ENCODE measurements around the gene HS6ST2.

The HS6ST2 gene

GRCh38 chrX:132685276-132685675 lies 273.2 kb downstream of the HS6ST2 start:
- H3K4me3 ChIP-seq (ENCODE audit: control insufficient read depth, low read depth, low read length), result no peak overlapping the region
- no peak for DNase-seq (ENCODE audit: low read depth)
- TF ChIP-seq CTCF (IDR thresholded peaks at IDR 0.05; ENCODE audit: control insufficient read depth, insufficient read depth, low read depth, low read length, missing control alignments), result no peak

- H3K4me3 ChIP-seq (ENCODE audit: control insufficient read depth, low read depth, low read length), result no peak overlapping the region
- DNase-seq (ENCODE audit: low read depth), result no peak
- no peak for TF ChIP-seq CTCF (IDR thresholded peaks at IDR 0.05; ENCODE audit: control insufficient read depth, insufficient read depth, low read depth, low read length, missing control alignments)
Measured at GRCh38 chrX:132677233-132677716, 281.2 kb downstream of the HS6ST2 start.

- no peak for TF ChIP-seq CTCF (IDR thresholded peaks at IDR 0.05; ENCODE audit: control insufficient read depth, insufficient read depth, low read depth, low read length, missing control alignments)
- no peak overlapping the region for H3K4me3 ChIP-seq (ENCODE audit: control insufficient read depth, low read depth, low read length)
- no peak for DNase-seq (ENCODE audit: low read depth)
Measured at GRCh38 chrX:132676561-132677186, 281.8 kb downstream of the HS6ST2 start.

- no peak for DNase-seq (ENCODE audit: low read depth)
- TF ChIP-seq CTCF (IDR thresholded peaks at IDR 0.05; ENCODE audit: control insufficient read depth, insufficient read depth, low read depth, low read length, missing control alignments), result no peak
- H3K4me3 ChIP-seq (ENCODE audit: control insufficient read depth, low read depth, low read length), result no peak overlapping the region
Measured at GRCh38 chrX:132676102-132676501, 282.3 kb downstream of the HS6ST2 start.

GRCh38 chrX:132673331-132673730 lies 285.1 kb downstream of the HS6ST2 start:
- no peak for DNase-seq (ENCODE audit: low read depth)
- H3K4me3 ChIP-seq (ENCODE audit: control insufficient read depth, low read depth, low read length), result no peak overlapping the region

GRCh38 chrX:132671229-132671641 lies 287.2 kb downstream of the HS6ST2 start:
- TF ChIP-seq CTCF (IDR thresholded peaks at IDR 0.05; ENCODE audit: control insufficient read depth, insufficient read depth, low read depth, low read length, missing control alignments), result no peak
- DNase-seq (ENCODE audit: low read depth), result no peak
- no peak overlapping the region for H3K4me3 ChIP-seq (ENCODE audit: control insufficient read depth, low read depth, low read length)

More at GRCh38 chrX:132673331-132673730, 285.1 kb downstream of the HS6ST2 start:
- no peak for TF ChIP-seq CTCF (IDR thresholded peaks at IDR 0.05; ENCODE audit: control insufficient read depth, insufficient read depth, low read depth, low read length, missing control alignments)
